ENCODE data around the gene FAM20C. TPM values are rescaled to one million over a fixed set of nuclear protein-coding genes. Genes with fewer than 3 reads are reported as not detected.

The FAM20C gene
- total and polyA plus RNA-seq, 2 donors (not counting 3 experiments of a cell fraction or from before 2014, with no cell fraction given), result 14.2 to 34.5 TPM

DNA sequence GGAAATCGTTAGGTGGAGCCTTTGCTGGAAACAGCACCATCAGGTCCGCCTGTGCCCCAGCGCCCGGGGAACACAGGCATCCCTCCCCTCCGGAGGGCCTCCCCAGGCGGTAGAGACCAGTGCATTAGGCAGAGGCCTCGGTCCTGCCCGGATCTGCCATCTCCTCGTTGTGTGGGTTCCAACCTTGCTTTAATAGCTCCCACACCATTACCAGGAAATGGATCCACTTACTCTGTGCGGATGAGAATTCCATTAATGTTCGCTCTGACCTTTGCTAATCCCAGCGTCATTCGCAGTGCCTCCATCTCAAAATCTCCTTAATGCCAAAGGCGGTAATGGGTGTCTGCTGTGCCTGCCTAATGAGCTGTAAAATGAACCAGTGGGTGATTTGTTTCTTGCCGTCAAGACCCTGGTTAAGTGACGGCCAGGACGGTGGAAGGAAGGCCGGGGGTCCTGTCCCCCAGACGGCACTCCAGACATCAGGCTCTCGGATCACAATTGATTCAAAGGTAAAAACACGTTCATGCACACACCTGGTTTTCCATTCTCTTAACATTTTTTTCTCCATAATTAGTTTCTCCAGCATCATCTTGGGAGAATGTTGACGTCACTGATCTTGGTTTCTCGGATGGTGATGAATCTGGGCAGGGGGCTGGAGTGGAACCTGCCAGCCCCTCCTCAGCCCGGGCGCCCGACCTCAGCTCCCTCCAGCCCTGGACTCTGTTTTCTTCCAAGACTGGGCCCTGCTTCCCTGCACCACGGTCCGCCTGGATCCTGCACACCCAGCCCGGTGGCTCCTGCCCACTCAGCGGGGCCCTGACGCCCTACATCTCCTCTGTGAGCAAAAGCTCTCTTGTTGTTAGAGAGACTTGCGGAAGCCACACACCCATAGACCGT is 22.8 kb upstream of the FAM20C start:
- Histone ChIP-seq H3K27me3 (ENCODE audit: control insufficient read depth in 2 of 2, insufficient read depth in 2 of 2, low read length in 2 of 2) (peaks cover 0 to 7% of the 10 kb centered on the region in 2 experiments), H2AFZ (ENCODE audit: low read depth, low read length) (no peak overlapping the region), H3K9ac (replicated peaks; ENCODE audit: extremely low read depth, insufficient read depth, low read length) (no peak overlapping the region), H3K9me1 (replicated peaks; ENCODE audit: control insufficient read depth, extremely low read depth, insufficient read depth, low read length) (no peaks in the 10 kb centered on the region), H3K27ac (ENCODE audit: insufficient read depth, low read depth, low read length) (no peak overlapping the region), H3K9me3 (replicated peaks; ENCODE audit: control insufficient read depth, insufficient read depth, low read length) (no peaks in the 10 kb centered on the region), H4K20me1 (replicated peaks; ENCODE audit: control insufficient read depth, extremely low read depth, insufficient read depth, low read length) (no peaks in the 10 kb centered on the region), H3K36me3 (ENCODE audit: control insufficient read depth in 2 of 2, extremely low read depth in 1 of 2, insufficient read depth in 2 of 2, low read length in 2 of 2) (no peaks in the 10 kb centered on the region), H3K4me2 (ENCODE audit: insufficient read depth, low read length) (no peak overlapping the region), H3K4me3 (replicated peaks in 1 of 3; ENCODE audit: insufficient read depth in 1 of 3, low read depth in 1 of 3, low read length in 3 of 3) (no peak overlapping the region), H3K4me1 (ENCODE audit: control insufficient read depth, extremely low read depth, insufficient read depth, low read length) (no peaks in the 10 kb centered on the region), H3K79me2 (ENCODE audit: control insufficient read depth, insufficient read depth, low read length) (no peaks in the 10 kb centered on the region)
- intact Hi-C loops (cut with micrococcal nuclease) (no loop called here), dilution Hi-C loops (cut with MboI; ENCODE audit: extremely low pct_ligation_motif_present, low sequenced_read_pairs) (no loop called here)
- DNase-seq (ENCODE audit: low read depth, low spot score), result no peak
- ChIA-PET POLR2A (interaction anchor here (1.4 kb wide), 1 partner anchor 22 kb away, joined by 3 read pairs; no protein-coding TSS in a partner anchor), CTCF (no interaction called here)
- BruUV-seq (replicated peaks), result no TSS peak
- FAIRE-seq, result no peak
- TF ChIP-seq FOS (IDR thresholded peaks at IDR 0.05; ENCODE audit: borderline replicate concordance, insufficient read depth, low read length) (no peak), EZH2 (IDR thresholded peaks at IDR 0.05; ENCODE audit: borderline replicate concordance, low read depth, low read length, severe bottlenecking) (no peak), POLR2AphosphoS5 (IDR thresholded peaks at IDR 0.05; ENCODE audit: insufficient read depth, low read depth, low read length) (no peak), POLR2A (IDR thresholded peaks at IDR 0.05; ENCODE audit: low read depth, low read length) (no peak), GATA2 (IDR thresholded peaks at IDR 0.05; ENCODE audit: insufficient read depth, insufficient read length, low read depth, low read length) (no peak), MYC (IDR thresholded peaks at IDR 0.05; ENCODE audit: low read depth, low read length) (no peak), JUN (IDR thresholded peaks at IDR 0.05; ENCODE audit: borderline replicate concordance, insufficient read depth, insufficient read length, low read depth) (no peak)
- TF ChIP-seq, protein P1, sequence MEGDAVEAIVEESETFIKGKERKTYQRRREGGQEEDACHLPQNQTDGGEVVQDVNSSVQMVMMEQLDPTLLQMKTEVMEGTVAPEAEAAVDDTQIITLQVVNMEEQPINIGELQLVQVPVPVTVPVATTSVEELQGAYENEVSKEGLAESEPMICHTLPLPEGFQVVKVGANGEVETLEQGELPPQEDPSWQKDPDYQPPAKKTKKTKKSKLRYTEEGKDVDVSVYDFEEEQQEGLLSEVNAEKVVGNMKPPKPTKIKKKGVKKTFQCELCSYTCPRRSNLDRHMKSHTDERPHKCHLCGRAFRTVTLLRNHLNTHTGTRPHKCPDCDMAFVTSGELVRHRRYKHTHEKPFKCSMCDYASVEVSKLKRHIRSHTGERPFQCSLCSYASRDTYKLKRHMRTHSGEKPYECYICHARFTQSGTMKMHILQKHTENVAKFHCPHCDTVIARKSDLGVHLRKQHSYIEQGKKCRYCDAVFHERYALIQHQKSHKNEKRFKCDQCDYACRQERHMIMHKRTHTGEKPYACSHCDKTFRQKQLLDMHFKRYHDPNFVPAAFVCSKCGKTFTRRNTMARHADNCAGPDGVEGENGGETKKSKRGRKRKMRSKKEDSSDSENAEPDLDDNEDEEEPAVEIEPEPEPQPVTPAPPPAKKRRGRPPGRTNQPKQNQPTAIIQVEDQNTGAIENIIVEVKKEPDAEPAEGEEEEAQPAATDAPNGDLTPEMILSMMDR (IDR thresholded peaks at IDR 0.05; ENCODE audit: extremely low read depth in 1 of 2, insufficient read depth in 1 of 2, low read depth in 1 of 2, low read length in 2 of 2), result no peak
- TF ChIP-seq, protein P2, sequence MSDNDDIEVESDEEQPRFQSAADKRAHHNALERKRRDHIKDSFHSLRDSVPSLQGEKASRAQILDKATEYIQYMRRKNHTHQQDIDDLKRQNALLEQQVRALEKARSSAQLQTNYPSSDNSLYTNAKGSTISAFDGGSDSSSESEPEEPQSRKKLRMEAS (IDR thresholded peaks at IDR 0.05; ENCODE audit: insufficient read depth, insufficient read length), result no peak
